Neural cell (in vitro differentiated cells): ENCODE measurements around the gene SIDT1. TPM values are rescaled to one million over a fixed set of nuclear protein-coding genes. Genes with fewer than 3 reads are reported as not detected.

Source experiments
- H2AFZ ChIP-seq: fragments of 200-600, 300-800 bp; sonication (generic), shearing (Covaris generic); 2 replicates; pipeline ENCODE4 v1.6.0; 2014; ENCODE audit warnings: low read depth, mild to moderate bottlenecking, antibody characterized with exemption, low read length, moderate library complexity
- H3F3A ChIP-seq: fragments of 200-600 bp; shearing (Covaris generic); 2 replicates; pipeline ENCODE4 v1.6.1; 2016; ENCODE audit warnings: mild to moderate bottlenecking, moderate library complexity, mixed read lengths, antibody characterized with exemption, low read length; ENCODE audit not compliant: insufficient read depth, poor library complexity, severe bottlenecking
- H3K27ac ChIP-seq: fragments of 200-600, 300-800 bp; sonication (generic), shearing (Covaris generic); 2 replicates; pipeline ENCODE4 v1.5.1; 2014; ENCODE audit warnings: mild to moderate bottlenecking, low read length, moderate library complexity
- H3K27me3 ChIP-seq: fragments of 300-800, 200-600 bp; sonication (generic), shearing (Covaris generic); 2 replicates; pipeline ENCODE4 v1.6.0; 2014; ENCODE audit warnings: mild to moderate bottlenecking, low read depth, low read length, moderate library complexity; ENCODE audit not compliant: insufficient read depth
- H3K36me3 ChIP-seq: fragments of 300-800, 200-600 bp; sonication (generic), shearing (Covaris generic); 2 replicates; pipeline ENCODE4 v1.5.1; 2014; ENCODE audit warnings: mild to moderate bottlenecking, antibody characterized with exemption, low read length, moderate library complexity; ENCODE audit not compliant: insufficient read depth
- H3K4me2 ChIP-seq: fragments of 300-800, 200-600 bp; sonication (generic), shearing (Covaris generic); 2 replicates; pipeline ENCODE4 v1.6.0; 2014; ENCODE audit warnings: mild to moderate bottlenecking, low read length
- H3K4me3 ChIP-seq: fragments of 300-800, 200-600 bp; sonication (generic), shearing (Covaris generic); 2 replicates; pipeline ENCODE4 v1.5.1; 2014; ENCODE audit warnings: mild to moderate bottlenecking, low read length, moderate library complexity
- H3K79me2 ChIP-seq: fragments of 200-600 bp; shearing (Covaris generic); replicated peaks from 2 replicates; pipeline ENCODE4 v1.6.0; 2014; ENCODE audit warnings: mild to moderate bottlenecking, low read length, moderate library complexity; ENCODE audit not compliant: insufficient read depth
- H3K9ac ChIP-seq: fragments of 300-800, 200-600 bp; sonication (generic), shearing (Covaris generic); 2 replicates; pipeline ENCODE4 v1.6.1; 2016; ENCODE audit warnings: mild to moderate bottlenecking, low read length, mixed read lengths
- H3K9me2 ChIP-seq: fragments of 200-600 bp; shearing (Covaris generic); 2 replicates; pipeline ENCODE4 v1.6.1; 2016; ENCODE audit warnings: mild to moderate bottlenecking, low read length, mixed read lengths; ENCODE audit not compliant: insufficient read depth
- H3K9me3 ChIP-seq: fragments of 200-600, 300-800 bp; sonication (generic), shearing (Covaris generic); 2 replicates; pipeline ENCODE4 v1.6.1; 2016; ENCODE audit warnings: mild to moderate bottlenecking, mixed run types, low read length, moderate library complexity, mixed read lengths
- H4K20me1 ChIP-seq: fragments of 200-600 bp; shearing (Covaris generic); 2 replicates; pipeline ENCODE4 v1.6.1; 2016; ENCODE audit warnings: mild to moderate bottlenecking, mixed run types; ENCODE audit not compliant: insufficient read depth
- CTCF ChIP-seq: fragments of 450-650 bp; IDR thresholded peaks from 2 replicates; pipeline ENCODE4 v1.5.1; 2014; ENCODE audit warnings: antibody characterized with exemption, mild to moderate bottlenecking, moderate library complexity; ENCODE audit not compliant: poor library complexity, severe bottlenecking
- EP300 ChIP-seq: fragments of 450-650 bp; conservative IDR thresholded peaks from 2 replicates; pipeline ENCODE4 v1.6.1; 2014; ENCODE audit warnings: antibody characterized with exemption, mild to moderate bottlenecking, moderate library complexity; ENCODE audit not compliant: poor library complexity, severe bottlenecking
- EZH2 ChIP-seq: fragments of 200-600, 300-800 bp; shearing (Covaris generic), sonication (generic); IDR thresholded peaks from 2 replicates; pipeline ENCODE4 v1.6.1; 2014; ENCODE audit warnings: antibody characterized with exemption, low read length, borderline replicate concordance, mild to moderate bottlenecking; ENCODE audit not compliant: insufficient read depth, poor library complexity, severe bottlenecking
- MXI1 ChIP-seq: fragments of 450-650 bp; conservative IDR thresholded peaks from 2 replicates; pipeline ENCODE4 v1.6.1; 2014; ENCODE audit warnings: antibody characterized with exemption, mild to moderate bottlenecking; ENCODE audit not compliant: poor library complexity, severe bottlenecking
- POLR2AphosphoS5 ChIP-seq: IDR thresholded peaks from 2 replicates; pipeline ENCODE4 v1.6.1; 2012
- RAD21 ChIP-seq: fragments of 450-650 bp; conservative IDR thresholded peaks from 2 replicates; pipeline ENCODE4 v1.6.1; 2014; ENCODE audit warnings: antibody characterized with exemption, mild to moderate bottlenecking, moderate library complexity
- REST ChIP-seq: IDR thresholded peaks from 2 replicates; pipeline ENCODE4 v1.6.1; 2012; ENCODE audit warnings: borderline replicate concordance
- SMC3 ChIP-seq: fragments of 450-650 bp; conservative IDR thresholded peaks from 2 replicates; pipeline ENCODE4 v1.6.1; 2014; ENCODE audit warnings: antibody characterized with exemption, mild to moderate bottlenecking, moderate library complexity; ENCODE audit not compliant: poor library complexity
- TAF1 ChIP-seq: IDR thresholded peaks from 2 replicates; pipeline ENCODE4 v1.6.1; 2012; ENCODE audit warnings: low read depth
- polyA plus RNA-seq: library from polyadenylated mRNA; depleted of rRNA; stranded (reverse); fragments of >200 nt; gene quantifications from 2 replicates; pipeline ENCODE4 v1.2.3, GENCODE V29; 2014

SIDT1 gene
- polyA plus RNA-seq, 1 donor from 2014 or later, result 0.22 TPM

- Histone ChIP-seq H3K9me2 (no peaks in the 10 kb centered on the region), H3K9me3 (no peaks in the 10 kb centered on the region), H3F3A (no peaks in the 10 kb centered on the region), H3K27ac (no peak overlapping the region), H3K4me3 (no peak overlapping the region), H3K27me3 (no peaks in the 10 kb centered on the region), H2AFZ (no peak overlapping the region), H4K20me1 (no peaks in the 10 kb centered on the region), H3K4me2 (no peak overlapping the region), H3K79me2 (no peaks in the 10 kb centered on the region), H3K9ac (no peak overlapping the region), H3K36me3 (no peaks in the 10 kb centered on the region)
- TF ChIP-seq MXI1, result no peak
- no peak for TF ChIP-seq TAF1
- TF ChIP-seq RAD21, result no peak
- no peak for TF ChIP-seq SMC3
- no peak for TF ChIP-seq REST
- TF ChIP-seq EZH2, result no peak
- TF ChIP-seq EP300, result no peak
- no peak for TF ChIP-seq CTCF
- no peak for TF ChIP-seq POLR2AphosphoS5
Observed at GRCh38 chr3:113664523-113665094, 132.3 kb downstream of the SIDT1 start.

- Histone ChIP-seq H3K79me2 (no peaks in the 10 kb centered on the region), H3K9me3 (no peaks in the 10 kb centered on the region), H3K9me2 (no peaks in the 10 kb centered on the region), H3K4me3 (no peak overlapping the region), H4K20me1 (no peaks in the 10 kb centered on the region), H2AFZ (no peak overlapping the region), H3F3A (no peaks in the 10 kb centered on the region), H3K9ac (no peak overlapping the region), H3K36me3 (no peaks in the 10 kb centered on the region), H3K27me3 (no peaks in the 10 kb centered on the region), H3K27ac (no peak overlapping the region), H3K4me2 (no peak overlapping the region)
- TF ChIP-seq EP300, result no peak
- TF ChIP-seq CTCF, result no peak
- no peak for TF ChIP-seq RAD21
- no peak for TF ChIP-seq TAF1
- no peak for TF ChIP-seq SMC3
- TF ChIP-seq MXI1, result no peak
- no peak for TF ChIP-seq POLR2AphosphoS5
- no peak for TF ChIP-seq REST
- no peak for TF ChIP-seq EZH2
Observed at GRCh38 chr3:113668015-113668414, 135.7 kb downstream of the SIDT1 start.
